ENCODE results near the gene HMX3.

The HMX3 gene

DNA sequence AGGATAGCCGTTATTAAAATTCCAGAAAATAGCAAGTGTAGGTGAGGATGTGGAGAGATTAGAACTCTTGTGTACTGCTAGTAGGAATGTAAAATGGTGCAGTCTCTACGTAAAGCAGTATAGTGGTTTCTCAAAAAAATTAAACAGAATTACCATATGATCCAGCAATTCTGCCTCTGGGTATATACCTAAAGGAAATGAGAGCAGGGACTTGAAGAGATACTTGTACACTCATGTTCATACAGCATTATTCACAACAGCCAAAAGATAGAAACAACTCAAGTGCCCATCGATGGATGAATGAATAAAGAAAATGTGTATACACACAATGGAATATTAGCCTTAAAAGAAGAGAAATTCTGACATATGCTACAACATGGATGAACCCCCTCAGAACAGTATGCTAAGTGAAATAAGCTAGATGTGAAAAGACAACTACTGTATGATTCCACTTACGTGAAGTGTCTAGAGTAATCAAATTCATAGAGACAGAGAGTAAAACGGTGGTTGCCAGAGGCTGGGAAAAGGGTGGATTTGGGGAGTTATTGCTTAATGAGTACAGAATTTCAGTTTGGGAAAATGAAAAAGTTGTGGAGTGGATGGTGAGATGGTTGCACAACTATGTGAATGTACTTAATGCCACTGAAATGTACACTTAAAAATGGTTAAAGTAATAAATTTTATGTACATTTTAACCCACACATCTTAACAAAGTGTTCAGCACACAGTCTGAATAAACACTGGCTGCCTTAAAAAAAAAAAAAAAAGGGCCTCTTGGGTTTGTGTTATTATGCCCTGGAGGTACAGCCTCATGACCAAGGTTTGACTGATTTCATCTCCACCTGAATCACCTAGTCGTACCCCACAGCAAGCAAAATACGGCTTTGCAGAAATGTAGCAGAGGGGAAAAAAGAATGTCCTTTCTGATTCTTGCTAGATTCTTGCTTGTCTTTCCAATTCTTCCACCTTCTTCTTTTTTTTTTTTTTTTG, 44.6 kb downstream of the HMX3 start:
- Histone ChIP-seq H3K36me3 (ENCODE audit: control insufficient read depth in 2 of 2, insufficient read depth in 2 of 2, low read length in 2 of 2) (peaks cover 0 to 5% of the 10 kb centered on the region in 2 donors), H3K9me3 (ENCODE audit: control insufficient read depth in 2 of 2, low read length in 2 of 2) (peaks cover 0 to 3% of the 10 kb centered on the region in 2 donors)

DNA sequence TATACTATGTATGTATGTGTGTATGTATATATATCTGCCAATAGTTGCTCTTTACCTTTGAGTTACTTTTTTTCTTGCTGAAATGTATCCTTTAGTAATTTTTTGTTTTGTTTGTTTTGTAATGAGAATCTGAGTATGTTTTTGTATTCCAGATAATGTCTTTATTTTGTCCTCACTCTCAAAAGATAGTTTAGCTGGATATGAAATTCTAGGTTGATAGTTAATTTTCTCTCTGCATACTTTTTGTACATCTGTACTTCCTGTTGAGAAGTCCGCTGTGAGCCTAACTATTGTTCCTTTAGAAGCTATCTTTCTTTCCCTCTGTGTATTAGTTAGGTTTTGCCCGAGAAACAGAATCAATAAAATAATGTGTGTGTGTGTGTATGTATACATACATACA, 48.0 kb downstream of the HMX3 start:
- Histone ChIP-seq H3K27me3 (ENCODE audit: control insufficient read depth in 1 of 2, insufficient read depth in 2 of 2, low read length in 2 of 2) (no peaks in the 10 kb centered on the region), H3K9ac (ENCODE audit: low read length in 2 of 2) (no peak overlapping the region), H3K9me3 (ENCODE audit: control insufficient read depth in 2 of 2, low read length in 2 of 2) (peaks cover 0 to 3% of the 10 kb centered on the region in 2 donors), H3K4me1 (ENCODE audit: control insufficient read depth, insufficient read depth, low read length) (no peaks in the 10 kb centered on the region), H3K27ac (ENCODE audit: low read length) (no peak overlapping the region), H3K4me3 (ENCODE audit: low read length in 2 of 2) (no peak overlapping the region), H3K36me3 (ENCODE audit: control insufficient read depth in 2 of 2, insufficient read depth in 2 of 2, low read length in 2 of 2) (peaks cover 4 to 7% of the 10 kb centered on the region in 2 donors)

More for the DNA sequence above, 44.6 kb downstream of the HMX3 start:
- Histone ChIP-seq H3K4me1 (ENCODE audit: control insufficient read depth, insufficient read depth, low read length) (no peaks in the 10 kb centered on the region), H3K4me3 (ENCODE audit: low read length in 2 of 2) (no peak overlapping the region), H3K27me3 (ENCODE audit: control insufficient read depth in 1 of 2, insufficient read depth in 2 of 2, low read length in 2 of 2) (no peaks in the 10 kb centered on the region), H3K27ac (ENCODE audit: low read length) (no peak overlapping the region), H3K9ac (ENCODE audit: low read length in 2 of 2) (no peak overlapping the region)

DNA sequence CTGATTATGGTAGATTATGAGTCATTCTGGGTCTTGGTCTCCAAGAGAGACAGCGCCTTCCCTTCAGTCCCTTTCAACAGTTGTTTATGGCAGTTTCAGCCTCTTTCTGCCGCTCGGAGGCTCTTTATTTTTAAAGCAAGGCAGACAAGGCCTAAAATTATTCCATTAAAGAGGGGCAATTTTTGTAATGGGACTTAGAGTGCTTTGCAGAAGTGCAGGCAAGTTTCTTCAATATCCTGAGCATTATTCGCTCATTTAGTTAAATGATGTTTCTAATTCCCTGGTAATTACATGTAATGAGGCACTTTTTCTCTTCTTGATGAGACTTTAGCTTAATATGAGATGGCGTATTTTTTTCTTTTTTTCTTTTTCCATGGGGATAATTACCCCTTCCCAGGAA, 52.0 kb downstream of the HMX3 start:
- no peaks in the 10 kb centered on the region for H3K27me3 ChIP-seq (ENCODE audit: control insufficient read depth in 1 of 2, insufficient read depth in 2 of 2, low read length in 2 of 2)
- peaks cover 7 to 9% of the 10 kb centered on the region in 2 donors for H3K36me3 ChIP-seq (ENCODE audit: control insufficient read depth in 2 of 2, insufficient read depth in 2 of 2, low read length in 2 of 2)
- no peak overlapping the region for H3K4me3 ChIP-seq (ENCODE audit: low read length in 2 of 2)

More for the DNA sequence above, 52.0 kb downstream of the HMX3 start:
- H3K9me3 ChIP-seq (ENCODE audit: control insufficient read depth in 2 of 2, low read length in 2 of 2) = peaks cover 0 to 3% of the 10 kb centered on the region in 2 donors
- H3K27ac ChIP-seq (ENCODE audit: low read length) = no peak overlapping the region
- H3K4me1 ChIP-seq (ENCODE audit: control insufficient read depth, insufficient read depth, low read length) = no peaks in the 10 kb centered on the region
- H3K9ac ChIP-seq (ENCODE audit: low read length in 2 of 2) = no peak overlapping the region

Measured in stomach smooth muscle (tissue), 2 donors.